ACC112 (cell line): Measurements from ENCODE around the gene CCNYL1.
"Not testable (repeated sequence)": the region's sequence is repeated elsewhere in the genome, so short reads cannot be mapped to it uniquely, and the experiment has no call there.

Source experiments
- H2AFZ ChIP-seq: fragments of 200-600 bp; sonication (generic); one replicate; pipeline ENCODE4 v1.6.0; 2017; ENCODE audit warnings: antibody characterized with exemption, low read length; ENCODE audit not compliant: unreplicated experiment
- H3K27ac ChIP-seq: fragments of 200-600 bp; sonication (generic); 2 replicates; pipeline ENCODE4 v1.5.1; 2014; ENCODE audit warnings: low read depth, mild to moderate bottlenecking, antibody characterized with exemption, low read length, moderate library complexity
- H3K27me3 ChIP-seq: fragments of 200-600 bp; sonication (generic); 2 replicates; pipeline ENCODE4 v1.6.1; 2014; ENCODE audit warnings: mild to moderate bottlenecking, antibody characterized with exemption, low read length, moderate library complexity, mixed read lengths; ENCODE audit not compliant: insufficient read depth
- H3K36me3 ChIP-seq: fragments of 200-600 bp; sonication (generic); 2 replicates; pipeline ENCODE4 v1.6.1; 2016; ENCODE audit warnings: mild to moderate bottlenecking, antibody characterized with exemption, low read length, moderate library complexity, mixed read lengths; ENCODE audit not compliant: insufficient read depth
- H3K4me1 ChIP-seq: fragments of 200-600 bp; sonication (generic); one replicate; pipeline ENCODE4 v1.6.1; 2016; ENCODE audit warnings: low read length, mixed read lengths; ENCODE audit not compliant: insufficient read depth, unreplicated experiment, control insufficient read depth
- H3K4me3 ChIP-seq: fragments of 200-600 bp; sonication (generic); 2 replicates; pipeline ENCODE4 v1.5.1; 2014; ENCODE audit warnings: mild to moderate bottlenecking, low read depth, low read length
- H3K79me2 ChIP-seq: fragments of 200-600 bp; sonication (generic); one replicate; pipeline ENCODE4 v1.6.0; 2016; ENCODE audit warnings: low read length; ENCODE audit not compliant: control insufficient read depth, unreplicated experiment, insufficient read depth

The CCNYL1 gene

GRCh38 chr2:207734636-207735512 lies 23.4 kb downstream of the CCNYL1 start:
- H3K27me3 ChIP-seq, result no peaks in the 10 kb centered on the region
- no peak overlapping the region for H2AFZ ChIP-seq
- no peaks in the 10 kb centered on the region for H3K36me3 ChIP-seq

GRCh38 chr2:207735513-207735859 lies 24.0 kb downstream of the CCNYL1 start:
- H3K36me3 ChIP-seq, H3K27me3 ChIP-seq, H3K27ac ChIP-seq, H3K4me1 ChIP-seq, H2AFZ ChIP-seq, H3K79me2 ChIP-seq, H3K4me3 ChIP-seq: not testable (repeated sequence)

More at GRCh38 chr2:207734636-207735512, 23.4 kb downstream of the CCNYL1 start:
- Histone ChIP-seq H3K27ac (no peak overlapping the region), H3K4me1 (no peaks in the 10 kb centered on the region), H3K4me3 (no peak overlapping the region), H3K79me2 (no peaks in the 10 kb centered on the region)

GRCh38 chr2:207743514-207743913 lies 32.1 kb downstream of the CCNYL1 start:
- Histone ChIP-seq H3K27ac (no peak overlapping the region), H3K79me2 (no peaks in the 10 kb centered on the region), H3K27me3 (no peaks in the 10 kb centered on the region), H3K4me3 (no peak overlapping the region), H3K36me3 (no peaks in the 10 kb centered on the region), H3K4me1 (no peaks in the 10 kb centered on the region), H2AFZ (no peak overlapping the region)

GRCh38 chr2:207744050-207744449 lies 32.6 kb downstream of the CCNYL1 start:
- no peak overlapping the region for H3K4me3 ChIP-seq
- no peaks in the 10 kb centered on the region for H3K36me3 ChIP-seq
- no peaks in the 10 kb centered on the region for H3K79me2 ChIP-seq
- no peak overlapping the region for H3K27ac ChIP-seq
- no peaks in the 10 kb centered on the region for H3K4me1 ChIP-seq
- H3K27me3 ChIP-seq, result no peaks in the 10 kb centered on the region
- H2AFZ ChIP-seq, result no peak overlapping the region

- Histone ChIP-seq H3K36me3 (no peaks in the 10 kb centered on the region), H3K27me3 (no peaks in the 10 kb centered on the region), H3K4me3 (no peak overlapping the region), H3K79me2 (no peaks in the 10 kb centered on the region), H2AFZ (no peak overlapping the region), H3K27ac (no peak overlapping the region), H3K4me1 (no peaks in the 10 kb centered on the region)
Measured at GRCh38 chr2:207744451-207744850, 33.0 kb downstream of the CCNYL1 start.

- no peak overlapping the region for H2AFZ ChIP-seq
- no peak overlapping the region for H3K4me3 ChIP-seq
Measured at GRCh38 chr2:207746131-207746530, 34.7 kb downstream of the CCNYL1 start.

GRCh38 chr2:207747653-207748560 lies 36.5 kb downstream of the CCNYL1 start:
- H2AFZ ChIP-seq, result no peak overlapping the region
- no peak overlapping the region for H3K4me3 ChIP-seq
- no peaks in the 10 kb centered on the region for H3K79me2 ChIP-seq
- H3K27me3 ChIP-seq, result no peaks in the 10 kb centered on the region
- H3K36me3 ChIP-seq, result peaks cover 4% of the 10 kb centered on the region; the same call in 1 of the 2 replicates
- no peak overlapping the region for H3K27ac ChIP-seq
- no peaks in the 10 kb centered on the region for H3K4me1 ChIP-seq

More at GRCh38 chr2:207746131-207746530, 34.7 kb downstream of the CCNYL1 start:
- Histone ChIP-seq H3K79me2 (no peaks in the 10 kb centered on the region), H3K4me1 (no peaks in the 10 kb centered on the region), H3K27me3 (no peaks in the 10 kb centered on the region), H3K36me3 (peaks cover 4% of the 10 kb centered on the region; the same call in 1 of the 2 replicates), H3K27ac (no peak overlapping the region)

GRCh38 chr2:207748993-207749392 lies 37.6 kb downstream of the CCNYL1 start:
- H3K4me3 ChIP-seq, result no peak overlapping the region

GRCh38 chr2:207749873-207750272 lies 38.4 kb downstream of the CCNYL1 start:
- Histone ChIP-seq H3K36me3 (peaks cover 4% of the 10 kb centered on the region; the same call in 1 of the 2 replicates), H3K4me1 (no peaks in the 10 kb centered on the region), H3K4me3 (no peak overlapping the region), H3K27me3 (no peaks in the 10 kb centered on the region), H2AFZ (no peak overlapping the region), H3K79me2 (no peaks in the 10 kb centered on the region), H3K27ac (no peak overlapping the region)

More at GRCh38 chr2:207748993-207749392, 37.6 kb downstream of the CCNYL1 start:
- Histone ChIP-seq H3K27ac (no peak overlapping the region), H3K79me2 (no peaks in the 10 kb centered on the region), H3K4me1 (no peaks in the 10 kb centered on the region), H2AFZ (no peak overlapping the region), H3K27me3 (no peaks in the 10 kb centered on the region), H3K36me3 (peaks cover 4% of the 10 kb centered on the region; the same call in 1 of the 2 replicates)

- Histone ChIP-seq H3K4me3 (no peak overlapping the region), H2AFZ (no peak overlapping the region), H3K27me3 (no peaks in the 10 kb centered on the region), H3K27ac (no peak overlapping the region), H3K4me1 (no peaks in the 10 kb centered on the region), H3K36me3 (peaks cover 4% of the 10 kb centered on the region; the same call in 1 of the 2 replicates), H3K79me2 (no peaks in the 10 kb centered on the region)
Measured at GRCh38 chr2:207750345-207750744, 38.9 kb downstream of the CCNYL1 start.
